Tibial nerve (tissue), 3 donors: Measurements from ENCODE around the gene DHRS9.

Experiments
- CTCF ChIP-seq, 5 experiments: fragments of 200-600 bp in 3 of 5; fragments of 450-650 bp in 2 of 5; sonication (generic) in 3 of 5; IDR thresholded peaks; one replicate each; pipeline ENCODE4 v1.5.1; 2016 to 2019; ENCODE audit warnings: antibody characterized with exemption in 5 of 5, mild to moderate bottlenecking in 3 of 5, moderate library complexity in 2 of 5
- POLR2A ChIP-seq, 2 donors: fragments of 450-650 bp; IDR thresholded peaks; one replicate each; pipeline ENCODE4 v1.6.1; 2017; ENCODE audit warnings: antibody characterized with exemption in 2 of 2, mild to moderate bottlenecking in 2 of 2, moderate library complexity in 2 of 2

- TF ChIP-seq CTCF (IDR thresholded peaks at IDR 0.05) (no peak), POLR2A (IDR thresholded peaks at IDR 0.05) (no peak)
Observed at GRCh38 chr2:169143998-169144397, 74.6 kb downstream of the DHRS9 start.
